IPS-20b (cell line): ENCODE measurements around the gene IER3.

Experiments
- H3K27ac ChIP-seq: one replicate; pipeline ENCODE4 v1.5.1; 2013; ENCODE audit warnings: low read length
- H3K27me3 ChIP-seq: 2 replicates; pipeline ENCODE4 v1.6.1; 2013; ENCODE audit warnings: mild to moderate bottlenecking, low read length, inconsistent platforms; ENCODE audit not compliant: insufficient read depth
- H3K36me3 ChIP-seq: 2 replicates; pipeline ENCODE4 v1.6.1; 2013; ENCODE audit warnings: low read depth, mild to moderate bottlenecking, inconsistent platforms, low read length, moderate library complexity; ENCODE audit not compliant: insufficient read depth
- H3K4me1 ChIP-seq: 2 replicates; pipeline ENCODE4 v1.6.1; 2013; ENCODE audit warnings: mild to moderate bottlenecking, control low read depth, inconsistent platforms, low read length, moderate library complexity; ENCODE audit not compliant: insufficient read depth
- H3K4me3 ChIP-seq: 2 replicates; pipeline ENCODE4 v1.5.1; 2013; ENCODE audit warnings: mild to moderate bottlenecking, low read length, inconsistent platforms
- H3K9ac ChIP-seq: 2 replicates; pipeline ENCODE4 v1.6.1; 2013; ENCODE audit warnings: low read depth, mild to moderate bottlenecking, inconsistent platforms, low read length, moderate library complexity
- H3K9me3 ChIP-seq: 2 replicates; pipeline ENCODE4 v1.6.1; 2013; ENCODE audit warnings: mild to moderate bottlenecking, low read depth, low read length, inconsistent platforms; ENCODE audit not compliant: insufficient read depth

Gene IER3

GRCh38 chr6:30705620-30706019, 38.7 kb downstream of the IER3 start:
- Histone ChIP-seq H3K9me3 (no peaks in the 10 kb centered on the region), H3K27ac (no peak overlapping the region), H3K4me3 (no peak overlapping the region), H3K9ac (no peak overlapping the region), H3K36me3 (peaks cover 84% of the 10 kb centered on the region), H3K27me3 (no peaks in the 10 kb centered on the region), H3K4me1 (no peaks in the 10 kb centered on the region)

DNA sequence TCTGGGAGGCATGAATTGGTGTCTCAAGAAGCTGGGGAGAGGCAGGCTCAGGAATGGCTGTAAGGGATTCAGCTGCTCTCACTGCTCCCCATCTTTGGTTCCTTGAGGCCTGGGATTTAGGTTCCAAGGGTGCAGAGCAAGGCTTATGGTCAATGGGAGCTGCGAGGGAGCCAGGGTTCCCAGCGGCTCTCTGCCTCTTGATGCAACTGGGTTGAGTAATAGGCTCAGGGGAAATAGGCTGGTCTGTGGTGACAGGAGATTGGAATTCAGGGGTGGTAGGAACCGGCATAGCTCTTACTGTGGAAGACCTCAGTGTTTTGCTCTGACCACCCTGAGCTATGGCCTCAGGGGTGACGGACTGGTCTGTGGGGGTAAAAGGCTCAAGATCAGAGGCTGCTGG, 40.5 kb downstream of the IER3 start:
- H3K27me3 ChIP-seq: no peaks in the 10 kb centered on the region
- H3K9me3 ChIP-seq: no peaks in the 10 kb centered on the region
- H3K27ac ChIP-seq: no peak overlapping the region
- no peaks in the 10 kb centered on the region for H3K4me1 ChIP-seq
- no peak overlapping the region for H3K4me3 ChIP-seq
- H3K9ac ChIP-seq: no peak overlapping the region
- peaks cover 83% of the 10 kb centered on the region for H3K36me3 ChIP-seq

DNA sequence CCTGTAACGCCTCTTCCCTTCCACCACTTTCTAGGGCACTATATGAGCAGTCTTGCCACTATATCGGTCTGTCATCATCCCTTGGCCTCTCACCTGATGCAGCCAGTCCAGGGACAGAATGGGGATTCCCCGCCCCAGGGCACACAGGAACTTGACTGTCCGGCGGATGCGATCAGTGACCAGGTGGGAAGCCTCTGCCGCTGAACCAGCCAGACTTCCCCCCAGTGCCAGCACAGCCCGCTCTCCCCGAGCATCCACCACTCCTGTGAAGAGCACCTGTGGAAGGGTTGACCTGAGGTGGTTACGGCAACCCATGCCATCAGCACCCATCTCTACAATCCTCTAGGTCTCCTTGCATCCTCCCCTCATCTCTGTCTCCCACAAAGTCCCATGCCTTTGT, 41.3 kb downstream of the IER3 start:
- Histone ChIP-seq H3K27ac (no peak overlapping the region), H3K27me3 (no peaks in the 10 kb centered on the region), H3K9ac (no peak overlapping the region), H3K9me3 (no peaks in the 10 kb centered on the region), H3K36me3 (peaks cover 75% of the 10 kb centered on the region), H3K4me1 (no peaks in the 10 kb centered on the region), H3K4me3 (no peak overlapping the region)

GRCh38 chr6:30700340-30700739, 44.0 kb downstream of the IER3 start:
- H3K27ac ChIP-seq: no peak overlapping the region
- H3K4me1 ChIP-seq: no peaks in the 10 kb centered on the region
- no peaks in the 10 kb centered on the region for H3K9me3 ChIP-seq
- no peak overlapping the region for H3K9ac ChIP-seq
- no peaks in the 10 kb centered on the region for H3K27me3 ChIP-seq
- peaks cover 53% of the 10 kb centered on the region for H3K36me3 ChIP-seq
- H3K4me3 ChIP-seq: no peak overlapping the region

DNA sequence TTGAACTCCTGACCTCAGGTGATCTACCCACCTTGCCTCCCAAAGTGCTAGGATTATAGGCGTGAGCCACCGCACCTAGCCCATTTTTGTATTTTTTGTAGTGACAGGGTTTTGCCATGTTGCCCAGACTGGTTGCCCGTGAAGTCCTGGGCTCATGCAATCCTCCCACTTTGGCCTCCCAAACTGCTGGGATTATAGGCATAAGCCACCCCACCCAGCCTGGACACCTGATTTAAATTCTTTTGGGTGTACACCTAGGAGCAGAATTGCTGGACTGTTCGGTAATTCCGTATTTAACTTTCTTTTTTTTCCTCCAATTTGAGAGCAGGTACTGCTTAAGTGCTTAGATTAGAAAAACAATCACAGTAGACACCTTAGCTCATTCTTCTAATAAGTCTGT, 47.9 kb downstream of the IER3 start:
- peaks cover 17% of the 10 kb centered on the region for H3K36me3 ChIP-seq
- no peak overlapping the region for H3K9ac ChIP-seq
- no peaks in the 10 kb centered on the region for H3K9me3 ChIP-seq
- H3K4me3 ChIP-seq: no peak overlapping the region
- no peaks in the 10 kb centered on the region for H3K27me3 ChIP-seq
- H3K4me1 ChIP-seq: peaks cover 2% of the 10 kb centered on the region; the same call in 1 of the 2 replicates
- no peak overlapping the region for H3K27ac ChIP-seq
